Esophagus muscularis mucosa (tissue), 3 donors: ENCODE results near the gene DAD1.

Experiments
- POLR2A ChIP-seq: fragments of 450-650 bp; IDR thresholded peaks from one replicate; pipeline ENCODE4 v1.6.1; 2017; ENCODE audit warnings: antibody characterized with exemption, moderate library complexity, mild to moderate bottlenecking, low read depth
- TF ChIP-seq, protein P1 (sequence below), 3 experiments: fragments of 200-600 bp in 2 of 3; fragments of 450-650 bp in 1 of 3; sonication (generic) in 2 of 3; IDR thresholded peaks; one replicate each; pipeline ENCODE4 v1.5.1; 2017 to 2019; ENCODE audit warnings: antibody characterized with exemption in 3 of 3, mild to moderate bottlenecking in 2 of 3, moderate library complexity in 1 of 3

- TF ChIP-seq POLR2A: no peak
- TF ChIP-seq, protein P1, sequence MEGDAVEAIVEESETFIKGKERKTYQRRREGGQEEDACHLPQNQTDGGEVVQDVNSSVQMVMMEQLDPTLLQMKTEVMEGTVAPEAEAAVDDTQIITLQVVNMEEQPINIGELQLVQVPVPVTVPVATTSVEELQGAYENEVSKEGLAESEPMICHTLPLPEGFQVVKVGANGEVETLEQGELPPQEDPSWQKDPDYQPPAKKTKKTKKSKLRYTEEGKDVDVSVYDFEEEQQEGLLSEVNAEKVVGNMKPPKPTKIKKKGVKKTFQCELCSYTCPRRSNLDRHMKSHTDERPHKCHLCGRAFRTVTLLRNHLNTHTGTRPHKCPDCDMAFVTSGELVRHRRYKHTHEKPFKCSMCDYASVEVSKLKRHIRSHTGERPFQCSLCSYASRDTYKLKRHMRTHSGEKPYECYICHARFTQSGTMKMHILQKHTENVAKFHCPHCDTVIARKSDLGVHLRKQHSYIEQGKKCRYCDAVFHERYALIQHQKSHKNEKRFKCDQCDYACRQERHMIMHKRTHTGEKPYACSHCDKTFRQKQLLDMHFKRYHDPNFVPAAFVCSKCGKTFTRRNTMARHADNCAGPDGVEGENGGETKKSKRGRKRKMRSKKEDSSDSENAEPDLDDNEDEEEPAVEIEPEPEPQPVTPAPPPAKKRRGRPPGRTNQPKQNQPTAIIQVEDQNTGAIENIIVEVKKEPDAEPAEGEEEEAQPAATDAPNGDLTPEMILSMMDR (IDR thresholded peaks at IDR 0.05): no peak
Observed at GRCh38 chr14:22526218-22526617, 62.8 kb downstream of the DAD1 start.
